Activated T-cell treated with anti-CD3 and anti-CD28 coated beads for 1 hour (primary cell): ENCODE measurements around the gene TFAP2B.

Experiments used
- DNase-seq: peaks from one replicate; pipeline ENCODE4 v3.0.0-alpha.2; 2020; ENCODE audit warnings: low read depth

TFAP2B gene

GRCh38 chr6:50818673-50819072, at the start of gene TFAP2B:
TSS of gene TFAP2B (plus strand) at chr6:50818871. CDS start at chr6:50818892, 21 bp downstream.
- no peak for DNase-seq

GRCh38 chr6:50778696-50779095, 40.0 kb upstream of the TFAP2B start:
- no peak for DNase-seq

- no peak for DNase-seq
Observed at GRCh38 chr6:50780382-50780781, 38.3 kb upstream of the TFAP2B start.

- no peak for DNase-seq
Observed at GRCh38 chr6:50785921-50786320, 32.8 kb upstream of the TFAP2B start.

GRCh38 chr6:50791900-50792508, 26.7 kb upstream of the TFAP2B start:
- no peak for DNase-seq

- DNase-seq = no peak
Observed at GRCh38 chr6:50792771-50793170, 25.9 kb upstream of the TFAP2B start.

- no peak for DNase-seq
Observed at GRCh38 chr6:50795574-50795973, 23.1 kb upstream of the TFAP2B start.

- DNase-seq = no peak
Observed at GRCh38 chr6:50804283-50804682, 14.4 kb upstream of the TFAP2B start.

GRCh38 chr6:50807035-50807434, 11.6 kb upstream of the TFAP2B start:
- no peak for DNase-seq

GRCh38 chr6:50815436-50816114, 3.1 kb upstream of the TFAP2B start:
- no peak for DNase-seq

GRCh38 chr6:50816115-50816675, 2.5 kb upstream of the TFAP2B start:
- peak; percentile 39 for DNase-seq

- DNase-seq = no peak
Observed at GRCh38 chr6:50816947-50817645, 1.6 kb upstream of the TFAP2B start.

- no peak for DNase-seq
Observed at GRCh38 chr6:50817646-50817950, 1.1 kb upstream of the TFAP2B start.

- DNase-seq = no peak
Observed at GRCh38 chr6:50818020-50818419, 651 bp upstream of the TFAP2B start.

- no peak for DNase-seq
Observed at GRCh38 chr6:50819466-50819903, 814 bp downstream of the TFAP2B start.

GRCh38 chr6:50819904-50820868, 1.5 kb downstream of the TFAP2B start:
- DNase-seq = no peak

GRCh38 chr6:50820869-50821264, 2.2 kb downstream of the TFAP2B start:
- DNase-seq = no peak

- no peak for DNase-seq
Observed at GRCh38 chr6:50821441-50822077, 2.9 kb downstream of the TFAP2B start.

GRCh38 chr6:50822078-50822476, 3.4 kb downstream of the TFAP2B start:
- DNase-seq = no peak

- DNase-seq = no peak
Observed at GRCh38 chr6:50823094-50823920, 4.6 kb downstream of the TFAP2B start.

GRCh38 chr6:50824552-50824951, 5.9 kb downstream of the TFAP2B start:
- DNase-seq = no peak
